NCI-H446 (cell line): ENCODE data around the gene CCDC34.

Source experiments
- DNase-seq, 2 experiments: peaks; one replicate each; lab custom pipeline; 2025; lab: John Stamatoyannopoulos, UW

CCDC34 gene

DNA sequence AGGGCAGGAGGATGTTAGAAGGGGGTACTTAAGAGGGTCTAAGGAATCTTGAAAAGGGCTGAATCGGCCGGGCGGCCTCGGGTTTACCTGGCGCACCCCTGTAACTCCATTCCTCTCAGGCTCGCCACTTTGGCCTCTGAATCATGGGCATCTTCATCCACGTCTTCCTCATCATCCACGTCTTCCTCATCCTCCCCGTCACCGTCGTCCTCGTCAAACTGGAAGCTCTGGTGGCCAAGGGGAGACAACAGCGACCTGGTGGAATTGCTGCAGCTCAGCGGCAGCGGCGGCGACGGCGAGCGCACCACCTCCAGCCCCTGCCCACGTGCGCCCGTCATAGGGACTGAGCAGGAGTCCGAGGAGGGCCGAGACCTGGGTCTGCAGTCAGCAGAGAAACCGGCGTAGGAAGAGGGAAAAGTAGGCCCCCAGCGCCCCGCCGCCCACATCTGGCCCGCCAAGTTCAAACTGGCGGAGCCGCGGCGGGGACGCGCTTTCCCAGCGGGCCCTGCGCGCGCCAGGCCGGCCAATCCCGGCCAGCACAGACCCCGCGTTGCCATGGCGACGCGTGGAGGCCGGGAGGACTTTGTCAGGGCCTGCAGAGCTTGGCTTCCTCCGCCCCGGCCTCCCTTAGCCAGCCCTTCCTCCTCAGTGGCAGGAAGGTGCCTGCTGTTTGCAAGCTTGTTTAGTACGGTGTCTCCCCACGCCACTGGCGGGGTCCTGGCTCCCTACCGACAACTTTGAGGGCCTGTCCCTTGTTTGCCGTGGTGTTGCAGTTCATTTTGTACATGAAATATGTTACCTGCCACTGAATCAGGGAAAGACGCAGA is at the start of gene CCDC34:
Gene CCDC34, minus strand, starts transcription at position 467 of the 827 bp plus-strand sequence. Its CDS starts 21 bp downstream, at position 446.
- DNase-seq = peak; percentile 91 to 97

DNA sequence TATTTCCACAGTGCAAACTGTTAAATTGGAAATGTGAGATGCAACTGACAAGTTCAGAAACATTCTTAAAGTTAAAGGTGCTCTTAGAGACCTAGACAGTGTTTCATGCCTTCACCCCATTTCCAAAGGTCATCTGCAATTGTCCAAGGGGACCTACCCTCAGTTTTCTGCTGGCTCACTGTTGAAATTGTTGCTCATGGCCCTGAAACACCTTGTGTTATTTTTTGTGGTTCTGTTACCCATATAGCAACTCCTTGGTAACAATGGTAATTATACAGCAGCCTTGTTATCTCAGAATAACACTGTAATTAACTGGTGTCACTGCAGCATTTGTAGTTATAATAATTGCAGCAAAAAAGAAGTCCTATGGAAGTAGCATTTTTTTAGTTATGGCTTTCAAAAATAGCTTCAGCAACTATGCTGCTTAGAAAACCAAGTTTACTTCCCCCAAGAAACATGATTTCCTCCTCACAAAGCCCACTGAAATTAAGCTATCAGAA is 49.2 kb upstream of the CCDC34 start:
- no peak for DNase-seq

DNA sequence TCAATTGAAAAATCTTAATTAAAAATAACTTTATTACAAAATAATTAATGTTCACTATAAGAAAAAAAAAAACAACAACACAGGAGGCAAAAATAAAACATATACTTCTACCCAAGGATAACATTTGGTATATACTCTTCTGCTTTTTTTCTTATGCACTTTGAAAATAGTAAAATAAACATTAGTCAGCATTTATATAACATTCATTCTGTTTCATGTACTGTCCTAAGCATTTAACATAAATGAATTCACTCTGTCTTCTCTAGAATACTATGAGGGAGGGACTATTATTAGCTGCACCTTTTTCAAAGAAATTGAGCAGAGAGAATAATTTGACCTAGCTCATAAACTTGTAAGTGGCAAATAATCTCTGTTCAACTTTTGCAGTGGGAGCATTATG is 48.3 kb upstream of the CCDC34 start:
- DNase-seq = no peak

DNA sequence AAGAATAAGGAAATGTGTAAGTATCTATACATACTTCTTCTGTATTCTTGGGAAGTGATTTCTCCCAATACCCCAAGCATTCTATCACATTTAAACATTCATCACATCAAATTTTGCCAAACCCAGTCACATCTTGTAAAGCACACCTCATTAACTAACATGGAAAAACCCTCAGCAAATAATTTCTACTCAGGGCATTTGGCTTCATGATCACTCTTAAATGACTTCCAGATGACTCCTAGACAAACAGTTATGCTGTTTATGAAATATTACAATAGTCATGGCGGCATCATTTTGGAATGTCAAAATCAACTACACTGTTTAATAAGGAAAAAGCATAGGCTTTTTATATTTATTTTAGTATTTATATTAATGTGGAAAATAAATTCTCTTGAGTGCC is 47.3 kb upstream of the CCDC34 start:
- peak in 1 of 2 experiments; percentile 27 for DNase-seq

DNA sequence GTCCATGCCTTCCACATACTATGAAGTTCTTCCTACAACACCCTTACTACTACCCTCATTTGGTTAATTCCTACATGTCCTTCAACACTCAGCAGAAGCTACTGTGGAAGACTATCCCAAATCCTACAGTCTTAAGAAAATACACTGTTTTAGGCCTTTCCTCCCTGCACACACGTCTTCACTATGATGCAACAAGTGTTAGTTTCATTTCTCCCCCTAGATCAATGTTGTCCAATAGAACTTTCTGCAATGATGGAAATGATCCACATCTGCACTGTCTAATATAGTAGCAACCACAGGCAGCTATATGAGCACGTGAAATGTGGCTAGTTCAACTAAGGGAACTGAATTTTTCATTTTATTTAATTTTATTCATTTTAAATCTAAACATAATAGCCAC is 46.7 kb upstream of the CCDC34 start:
- DNase-seq = no peak

DNA sequence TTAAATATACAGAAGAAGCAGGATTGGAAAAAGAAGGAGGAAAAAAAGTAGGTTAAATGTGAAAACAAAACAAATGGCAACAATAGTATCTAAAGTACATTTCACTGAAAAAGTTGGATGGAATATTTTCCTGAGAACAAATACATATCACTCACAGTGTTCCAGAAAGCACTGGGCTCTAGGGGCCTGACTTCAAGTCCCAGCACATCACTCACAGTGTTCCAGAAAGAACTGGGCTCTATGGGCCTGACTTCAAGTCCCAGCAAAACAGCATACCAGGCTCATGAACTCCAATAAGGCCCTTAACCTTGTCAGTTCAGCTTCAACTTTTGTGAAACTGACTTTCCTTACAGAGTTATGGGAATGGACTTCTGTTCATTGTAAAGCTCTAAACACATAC is 46.0 kb upstream of the CCDC34 start:
- DNase-seq = no peak

- no peak for DNase-seq
These were observed 45.3 kb upstream of the CCDC34 start for GRCh38 chr11:27408246-27408800.

GRCh38 chr11:27406498-27407354 is 43.7 kb upstream of the CCDC34 start:
- DNase-seq = no peak

GRCh38 chr11:27405134-27405533 is 42.1 kb upstream of the CCDC34 start:
- DNase-seq = no peak

DNA sequence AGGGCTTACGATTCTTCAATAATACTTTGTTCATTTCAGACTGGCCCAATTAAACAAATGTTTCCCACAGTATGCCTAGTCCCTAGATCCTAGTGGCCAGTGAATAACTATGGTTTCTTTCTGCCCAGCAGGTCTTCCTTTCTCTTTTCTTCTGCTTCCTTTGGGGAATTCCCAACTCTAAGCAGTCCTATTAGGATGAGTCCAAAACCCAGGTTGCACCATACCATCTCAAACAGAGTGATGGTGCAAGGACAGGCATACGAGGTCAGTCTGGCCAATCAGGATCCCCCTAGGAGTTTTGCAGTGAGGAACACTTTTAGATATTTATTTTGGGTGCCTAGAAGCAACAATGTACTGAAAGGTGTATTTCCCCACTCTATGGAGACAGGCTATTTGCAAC is 41.4 kb upstream of the CCDC34 start:
- DNase-seq = no peak

- no peak for DNase-seq
These were observed 40.2 kb upstream of the CCDC34 start for GRCh38 chr11:27403195-27403594.

DNA sequence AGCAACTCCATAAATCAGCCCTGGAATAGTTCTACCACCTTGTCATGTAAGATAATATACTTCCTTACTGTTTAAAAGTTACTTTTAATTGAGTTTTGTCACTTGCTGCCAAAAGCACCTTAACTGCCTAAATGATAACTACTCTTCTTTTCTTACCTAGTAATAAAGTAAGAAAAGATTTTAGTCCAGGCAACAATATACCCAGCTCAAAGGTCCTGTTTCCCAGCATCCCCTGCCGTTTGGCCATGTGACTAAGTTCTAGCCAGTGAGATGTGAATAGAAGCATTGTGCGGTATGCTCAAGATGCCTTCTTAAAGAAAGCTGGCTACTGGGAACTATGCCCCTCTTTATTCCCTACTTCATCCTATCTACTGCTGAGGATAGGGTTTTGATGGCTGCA is 39.4 kb upstream of the CCDC34 start:
- DNase-seq = no peak

DNA sequence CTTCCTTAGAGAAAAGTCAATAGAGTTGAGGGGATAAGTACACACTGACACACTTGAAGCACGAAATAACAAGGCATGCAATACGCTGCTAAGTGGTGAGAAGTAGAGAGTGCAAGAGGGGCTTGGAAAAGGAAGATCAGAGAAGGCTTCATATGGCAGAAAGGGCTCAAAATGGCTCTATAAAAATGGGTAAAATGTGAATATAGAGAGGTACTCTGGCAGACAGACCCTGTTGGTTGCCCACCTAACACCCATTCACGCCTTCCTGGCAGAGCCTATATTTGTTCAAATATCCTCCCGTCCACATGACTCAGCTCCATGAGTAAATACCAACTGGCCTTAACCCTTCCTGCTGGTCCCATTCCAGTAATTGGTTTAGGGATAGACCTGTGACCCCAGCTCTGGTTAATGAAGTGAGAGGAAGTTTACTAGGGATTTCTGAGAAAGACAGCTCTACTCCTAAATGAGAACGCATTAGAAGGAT is 38.9 kb upstream of the CCDC34 start:
- DNase-seq = no peak

- DNase-seq = no peak
These were observed 38.3 kb upstream of the CCDC34 start for GRCh38 chr11:27401280-27401832.

DNA sequence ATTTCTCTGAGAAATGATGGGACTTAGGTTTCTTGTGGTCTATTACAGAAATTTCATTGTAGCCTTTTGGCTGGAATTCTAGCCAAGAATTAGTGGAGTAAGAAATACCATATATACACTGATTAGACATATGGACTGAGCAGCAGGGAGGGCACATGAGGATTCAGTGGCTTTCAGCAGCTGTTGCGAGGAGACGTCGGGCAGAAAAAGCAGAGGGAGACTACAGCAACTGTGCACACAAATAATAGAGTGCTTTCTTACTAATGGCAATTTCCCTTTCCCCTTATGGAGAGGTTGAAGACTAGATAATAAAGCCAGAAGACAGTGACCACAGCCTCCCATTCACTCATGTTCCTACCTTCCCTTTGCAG is 35.4 kb upstream of the CCDC34 start:
- peak in 1 of 2 experiments; percentile 72 for DNase-seq

GRCh38 chr11:27397624-27398399 is 34.8 kb upstream of the CCDC34 start:
- peak; percentile 12 to 60 for DNase-seq

DNA sequence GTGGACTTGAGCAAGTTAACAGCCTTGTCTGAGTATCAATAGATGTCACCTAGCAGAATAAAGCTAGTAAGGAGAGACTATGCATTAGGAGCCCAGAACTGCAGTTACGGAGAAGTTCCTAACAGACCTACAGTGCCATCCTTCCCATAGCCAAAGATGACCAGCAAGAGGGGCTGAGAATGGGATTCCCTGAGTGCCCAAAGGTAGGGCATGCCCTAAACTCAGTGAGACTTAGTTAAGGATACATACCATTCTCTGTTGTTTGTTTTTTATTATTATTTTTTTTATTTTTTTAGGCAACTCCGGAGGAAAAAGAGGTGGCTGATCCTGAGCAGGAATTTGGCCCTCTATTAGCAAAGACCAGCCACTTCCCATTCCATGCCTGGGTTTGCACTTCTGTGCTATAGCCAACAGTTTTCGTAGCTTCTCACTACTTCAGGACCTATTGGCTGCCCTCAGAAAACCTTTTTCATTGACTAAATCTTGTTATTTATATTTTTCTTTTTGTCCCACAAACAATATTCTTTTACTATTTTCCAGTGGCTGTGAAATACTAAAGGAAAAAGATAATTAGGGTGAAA is 33.3 kb upstream of the CCDC34 start:
- no peak for DNase-seq

- DNase-seq = no peak
These were observed 32.7 kb upstream of the CCDC34 start for GRCh38 chr11:27395556-27396258.

DNA sequence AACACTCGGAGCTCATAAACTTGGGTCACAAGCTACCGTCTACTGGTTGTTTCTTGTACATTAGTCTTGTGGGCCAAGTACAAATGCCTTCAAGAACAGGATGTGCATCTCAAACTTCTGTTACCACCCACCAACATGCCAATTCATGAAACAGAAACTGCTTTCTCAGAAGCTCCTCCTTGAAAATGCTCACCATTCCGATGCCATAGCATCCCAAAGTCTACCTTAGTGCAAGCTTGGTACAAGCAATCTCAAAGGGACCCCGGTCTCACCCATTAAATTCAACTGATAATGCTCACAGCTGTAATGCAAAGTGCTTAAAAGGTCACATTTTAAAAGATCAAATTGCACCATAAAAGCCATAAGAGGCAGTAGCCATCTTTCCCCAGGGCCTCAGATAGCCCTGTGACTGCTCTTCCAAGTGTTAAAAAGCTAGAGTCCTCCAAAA is 31.8 kb upstream of the CCDC34 start:
- no peak for DNase-seq
